Measurements from ENCODE around the gene TUBA8.

Gene TUBA8

GRCh38 chr22:18066181-18066859 lies 44.3 kb upstream of the TUBA8 start:
- ChIA-PET CTCF (interaction anchor here (1.0 to 5.7 kb wide), 4 partner anchors 10 to 237 kb away, joined by 3 to 91 read pairs (median 4); partner anchors contain the start of gene PEX26), POLR2A (no interaction called here)
- no peak for DNase-seq (ENCODE audit: extremely low spot score)
- no peak for TF ChIP-seq CTCF (IDR thresholded peaks at IDR 0.05; ENCODE audit: control extremely low read depth, extremely low read depth, low read depth, missing control alignments)

- ChIA-PET POLR2A (no interaction called here), CTCF (interaction anchor here (5.7 kb wide), 1 partner anchor 9 kb away, joined by 91 read pairs; the partner anchor contains the start of gene PEX26)
- DNase-seq (ENCODE audit: extremely low spot score) = no peak
- TF ChIP-seq CTCF (IDR thresholded peaks at IDR 0.05; ENCODE audit: control extremely low read depth, extremely low read depth, low read depth, missing control alignments) = no peak
Measured at GRCh38 chr22:18067121-18067520, 43.5 kb upstream of the TUBA8 start.

- no peak for DNase-seq (ENCODE audit: extremely low spot score)
- CTCF ChIA-PET = interaction anchor here (1.1 kb wide), 2 partner anchors 9 to 10 kb away, joined by 3 read pairs; partner anchors contain the start of gene PEX26
- TF ChIP-seq CTCF (IDR thresholded peaks at IDR 0.05; ENCODE audit: control extremely low read depth, extremely low read depth, low read depth, missing control alignments) = no peak
- POLR2A ChIA-PET = no interaction called here
Measured at GRCh38 chr22:18067548-18068341, 42.9 kb upstream of the TUBA8 start.

- POLR2A ChIA-PET = no interaction called here
- no peak for DNase-seq (ENCODE audit: extremely low spot score)
Measured at GRCh38 chr22:18068381-18068988, 42.1 kb upstream of the TUBA8 start.

GRCh38 chr22:18069041-18069440 lies 41.6 kb upstream of the TUBA8 start:
- POLR2A ChIA-PET = no interaction called here
- TF ChIP-seq CTCF (IDR thresholded peaks at IDR 0.05; ENCODE audit: control extremely low read depth, extremely low read depth, low read depth, missing control alignments) = no peak
- DNase-seq (ENCODE audit: extremely low spot score) = no peak
- CTCF ChIA-PET = interaction anchor here (0.7 to 1.1 kb wide), 5 partner anchors 8 to 240 kb away, joined by 3 to 4 read pairs (median 3); no protein-coding TSS in a partner anchor

More at GRCh38 chr22:18068381-18068988, 42.1 kb upstream of the TUBA8 start:
- no peak for TF ChIP-seq CTCF (IDR thresholded peaks at IDR 0.05; ENCODE audit: control extremely low read depth, extremely low read depth, low read depth, missing control alignments)
- CTCF ChIA-PET = interaction anchor here (0.9 to 1.1 kb wide), 3 partner anchors 8 to 57 kb away, joined by 3 read pairs; partner anchors contain the start of gene PEX26

- CTCF ChIA-PET = interaction anchor here (0.7 to 10.8 kb wide), 3 partner anchors 30 to 283 kb away, joined by 3 to 249 read pairs (median 4); no protein-coding TSS in a partner anchor
- TF ChIP-seq CTCF (IDR thresholded peaks at IDR 0.05; ENCODE audit: control extremely low read depth, extremely low read depth, low read depth, missing control alignments) = no peak
- POLR2A ChIA-PET = no interaction called here
- DNase-seq (ENCODE audit: extremely low spot score) = no peak
Measured at GRCh38 chr22:18070041-18070440, 40.6 kb upstream of the TUBA8 start.

All from GM10248 (cell line).